NCI-H748 treated with DMSO at 0.1 percent for 48 hours (cell line): ENCODE data around the gene ULBP2.
"Not testable (repeated sequence)": the region's sequence is repeated elsewhere in the genome, so short reads cannot be mapped to it uniquely, and the experiment has no call there.

Experiments used
- DNase-seq: peaks from one replicate; lab custom pipeline; 2025; lab: John Stamatoyannopoulos, UW

Gene ULBP2, protein sequence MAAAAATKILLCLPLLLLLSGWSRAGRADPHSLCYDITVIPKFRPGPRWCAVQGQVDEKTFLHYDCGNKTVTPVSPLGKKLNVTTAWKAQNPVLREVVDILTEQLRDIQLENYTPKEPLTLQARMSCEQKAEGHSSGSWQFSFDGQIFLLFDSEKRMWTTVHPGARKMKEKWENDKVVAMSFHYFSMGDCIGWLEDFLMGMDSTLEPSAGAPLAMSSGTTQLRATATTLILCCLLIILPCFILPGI

DNA sequence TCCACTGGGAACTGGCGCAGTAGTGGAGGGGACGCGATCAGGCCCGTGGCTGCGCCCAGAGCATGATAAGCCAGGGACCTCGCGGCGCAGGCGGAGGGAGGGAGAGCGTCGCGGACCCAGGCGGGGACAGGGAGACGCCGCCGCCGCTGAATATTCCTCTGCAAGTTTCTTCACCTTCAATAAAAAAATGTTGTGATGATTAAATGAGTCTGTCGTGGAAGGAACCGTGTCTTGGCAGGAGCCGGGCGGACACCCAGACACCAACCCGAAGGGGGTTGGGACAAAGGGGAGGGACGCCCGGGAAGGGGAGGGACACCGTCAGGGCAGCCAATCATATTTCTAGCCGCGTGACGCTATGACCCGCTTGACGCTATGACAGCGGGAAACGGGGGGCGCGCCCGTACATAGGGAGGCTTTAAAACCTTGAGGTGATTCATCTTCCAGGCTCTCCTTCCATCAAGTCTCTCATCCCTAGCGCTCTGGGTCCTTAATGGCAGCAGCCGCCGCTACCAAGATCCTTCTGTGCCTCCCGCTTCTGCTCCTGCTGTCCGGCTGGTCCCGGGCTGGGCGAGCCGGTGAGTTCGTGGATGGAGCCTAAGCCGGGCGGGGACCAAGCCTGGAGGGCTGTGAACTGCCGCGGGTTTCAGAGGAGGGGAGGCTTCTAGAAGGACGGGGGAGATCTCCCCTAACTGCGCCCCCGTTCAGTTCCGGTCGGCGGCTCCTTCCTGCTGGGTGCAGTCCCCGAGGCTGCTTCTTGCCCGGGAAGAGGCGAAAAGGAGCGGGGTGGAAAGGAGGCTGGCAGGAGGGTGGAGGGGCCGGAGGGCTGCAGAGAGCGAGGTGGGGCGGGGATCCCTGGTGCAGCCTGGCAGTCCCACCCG, at the start of gene ULBP2:
TSS of gene ULBP2 (plus strand) at position 432 of the 878 bp plus-strand sequence. CDS start at position 491, 59 bp downstream.
- peak; percentile 58 for DNase-seq

DNA sequence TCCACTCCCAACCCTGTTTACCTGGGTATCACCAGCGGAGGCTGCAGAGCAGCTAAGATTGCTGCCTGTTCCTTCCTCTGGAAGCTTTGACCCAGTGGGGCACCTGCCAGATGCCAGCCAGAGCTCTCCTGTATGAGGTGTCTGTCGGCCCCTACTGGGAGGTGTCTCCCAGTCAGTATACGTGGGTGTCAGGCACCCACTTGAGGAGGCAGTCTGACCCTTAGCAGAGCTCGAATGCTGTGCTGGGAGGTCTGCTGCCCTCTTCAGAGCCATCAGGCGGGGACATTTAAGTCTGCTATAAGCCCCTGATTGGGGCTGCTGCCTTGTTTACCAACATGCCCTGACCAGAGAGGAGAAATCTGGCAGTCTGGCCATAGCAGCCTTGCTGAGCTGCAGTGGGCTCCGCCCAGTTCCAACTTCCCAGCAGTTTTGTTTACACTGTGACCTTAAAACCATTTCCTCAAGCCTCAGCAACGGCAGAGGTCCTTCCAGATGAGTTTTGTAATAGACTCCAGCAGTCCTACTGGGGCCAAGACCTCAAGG, 46.7 kb upstream of the ULBP2 start:
- DNase-seq, result no peak

DNA sequence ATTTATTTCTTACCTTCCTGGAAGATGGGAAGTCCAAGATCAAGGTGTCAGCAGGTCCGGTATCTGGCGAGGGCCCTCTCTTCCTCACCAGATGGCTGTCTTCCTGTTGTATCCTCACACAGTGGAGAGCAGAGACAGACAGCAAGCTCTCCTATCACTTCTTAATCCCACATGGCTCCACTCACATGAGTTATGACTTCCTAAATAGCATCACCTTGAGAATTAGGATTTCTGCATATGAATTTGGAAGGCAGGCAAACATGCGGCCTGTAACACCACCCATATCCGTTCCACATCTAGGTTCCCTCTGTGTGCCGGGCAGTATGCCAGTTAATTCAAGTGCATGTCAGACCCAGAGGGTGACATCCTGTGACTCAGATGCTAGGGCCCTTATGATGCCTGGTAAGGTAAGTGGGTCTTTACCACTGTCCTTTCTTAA, 46.0 kb upstream of the ULBP2 start:
- DNase-seq, result no peak

DNA sequence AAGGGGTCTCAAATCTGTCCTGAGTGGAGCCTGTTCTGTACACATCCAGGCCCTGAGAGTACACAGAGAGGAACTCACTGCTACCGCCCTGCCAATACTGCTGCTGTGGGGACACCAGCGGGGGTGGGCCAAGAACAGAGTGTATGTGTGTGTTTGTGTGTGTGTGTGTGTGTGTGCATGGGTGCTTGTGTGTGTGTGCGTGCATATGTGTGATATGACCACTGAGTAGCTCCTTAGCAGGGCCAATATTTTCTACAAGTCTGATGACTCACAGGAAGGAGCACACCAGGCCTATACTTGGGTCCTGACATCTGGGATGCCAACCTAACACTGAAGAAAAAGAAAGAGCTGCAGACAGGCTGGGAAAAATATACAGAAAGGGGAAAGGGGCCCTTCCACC, 45.3 kb upstream of the ULBP2 start:
- no peak for DNase-seq

- DNase-seq, result no peak
These were observed 44.7 kb upstream of the ULBP2 start for GRCh38 chr6:149897015-149897697.

GRCh38 chr6:149897855-149898744, 43.7 kb upstream of the ULBP2 start, which contains the start of gene RAET1E:
TSS of gene RAET1E (minus strand) at chr6:149898113. CDS start at chr6:149890901, 7,212 bp downstream.
- no peak for DNase-seq

DNA sequence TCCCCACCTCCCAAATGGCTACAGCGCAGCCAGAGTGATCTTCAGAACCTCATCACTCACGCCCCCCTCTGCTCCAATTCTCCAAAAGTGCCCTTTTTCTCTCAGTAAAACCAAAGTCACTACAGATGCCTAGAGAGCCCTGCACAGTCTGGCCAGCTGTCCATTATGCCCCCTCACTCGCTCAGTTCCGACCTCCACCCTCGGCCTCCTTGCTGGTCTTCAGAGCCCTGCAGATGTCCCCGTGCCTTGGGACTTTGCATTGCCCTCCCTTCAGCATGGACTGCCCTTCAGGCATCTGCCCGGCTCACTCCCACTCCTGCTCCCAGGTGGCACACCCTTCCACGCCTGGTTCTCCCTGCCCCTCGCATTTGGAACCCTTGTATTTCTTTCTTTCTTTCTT, 42.8 kb upstream of the ULBP2 start:
- DNase-seq, result no peak

GRCh38 chr6:149899486-149899885, 42.3 kb upstream of the ULBP2 start:
- no peak for DNase-seq

DNA sequence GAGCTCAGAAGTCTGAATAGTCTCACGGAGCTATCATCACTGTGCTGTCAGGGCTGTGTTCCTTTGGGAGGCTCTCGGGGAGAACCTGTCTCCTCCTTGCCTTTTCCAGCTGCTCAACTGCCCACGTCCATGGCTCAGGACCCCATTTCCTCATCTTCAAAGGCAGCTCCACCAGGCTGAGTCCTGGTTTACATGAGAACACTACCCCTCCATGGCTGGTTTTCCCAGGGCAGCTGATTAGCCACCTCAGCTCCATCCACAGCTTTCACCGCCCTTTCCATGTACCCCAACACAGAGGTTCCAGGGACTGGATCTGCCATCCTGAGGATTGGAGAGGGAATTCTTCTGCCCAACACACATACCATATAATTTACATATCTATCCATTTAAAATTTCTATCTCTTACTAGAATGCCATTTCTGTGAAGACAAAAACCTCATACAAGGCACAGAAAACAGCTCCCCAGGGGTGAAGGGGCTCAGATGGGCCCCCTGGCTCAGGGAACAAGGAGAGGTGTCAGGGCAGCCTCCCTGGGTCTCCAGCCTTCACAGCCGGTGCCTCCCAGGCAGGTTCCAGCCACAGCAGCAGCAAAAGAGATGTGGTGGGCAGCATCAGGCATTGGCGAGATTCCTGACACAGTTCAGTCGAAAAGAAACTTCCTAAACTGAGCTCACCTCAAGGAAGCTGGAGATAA, 41.7 kb upstream of the ULBP2 start:
- DNase-seq, result no peak

- no peak for DNase-seq
These were observed 41.0 kb upstream of the ULBP2 start for GRCh38 chr6:149900620-149901443.

DNA sequence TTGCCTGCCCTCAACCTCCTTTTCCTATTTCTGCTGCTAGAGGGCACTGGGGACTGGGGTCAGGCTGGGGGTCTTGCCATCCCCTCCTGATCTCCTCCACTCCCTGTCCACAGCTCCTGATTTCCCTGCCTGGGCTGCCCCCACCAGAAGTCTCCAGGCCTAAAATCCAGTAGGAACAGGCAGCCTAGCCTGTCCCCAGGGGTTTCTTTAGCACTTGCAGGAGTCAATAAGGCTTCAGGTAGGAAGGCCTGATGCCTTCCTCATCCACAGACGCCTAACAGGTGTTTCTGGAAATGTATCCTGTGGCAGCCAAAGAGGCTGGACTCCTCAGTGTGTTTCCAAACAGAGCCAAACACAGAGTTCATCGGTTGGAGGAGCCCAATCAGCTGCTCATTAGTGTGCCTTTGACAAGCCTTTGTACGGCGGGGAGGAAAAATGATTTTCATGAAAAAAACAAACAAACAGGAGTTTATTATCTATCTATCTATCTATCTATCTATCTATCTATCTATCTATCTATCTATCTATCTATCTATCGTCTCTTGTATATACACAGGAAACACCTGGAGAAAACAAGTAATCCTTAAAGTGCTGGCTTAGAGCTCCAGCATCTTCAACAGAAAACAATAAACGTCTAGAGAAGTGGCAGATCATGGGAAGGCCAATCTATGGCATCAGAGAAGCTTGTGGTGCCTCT, 40.2 kb upstream of the ULBP2 start:
- no peak for DNase-seq

DNA sequence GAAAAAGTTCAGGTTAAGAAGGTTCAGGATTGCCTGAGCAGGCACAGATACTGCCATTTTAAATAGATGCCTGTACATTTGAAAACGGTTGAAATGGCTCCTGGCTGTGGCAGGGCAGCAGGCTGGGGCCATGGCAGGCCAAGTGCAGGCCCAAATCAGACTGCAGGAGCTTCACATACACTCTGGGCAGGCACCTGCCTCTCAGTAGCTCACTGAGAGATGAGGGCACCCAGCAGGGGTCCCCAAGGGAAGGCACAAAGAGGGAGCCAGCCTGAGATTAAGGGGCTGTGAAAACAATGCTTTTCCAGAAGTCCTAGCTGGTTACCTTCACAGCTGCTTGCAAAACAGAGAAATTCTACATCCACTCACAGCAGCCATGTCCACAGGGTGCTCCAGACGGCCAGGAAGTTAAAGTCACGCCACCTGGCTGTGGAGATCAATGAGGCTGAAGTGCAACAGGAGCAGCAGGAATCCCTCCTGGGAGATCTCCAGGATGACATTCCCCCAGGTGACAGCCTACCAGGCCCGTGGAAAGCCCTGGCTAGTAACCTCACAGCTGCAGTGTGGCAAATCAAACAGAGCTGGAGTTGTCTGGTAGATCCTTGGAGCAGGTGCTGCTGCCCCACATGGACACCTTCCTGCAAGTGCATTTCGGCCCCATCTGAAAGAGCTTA, 37.7 kb upstream of the ULBP2 start:
- DNase-seq, result no peak

DNA sequence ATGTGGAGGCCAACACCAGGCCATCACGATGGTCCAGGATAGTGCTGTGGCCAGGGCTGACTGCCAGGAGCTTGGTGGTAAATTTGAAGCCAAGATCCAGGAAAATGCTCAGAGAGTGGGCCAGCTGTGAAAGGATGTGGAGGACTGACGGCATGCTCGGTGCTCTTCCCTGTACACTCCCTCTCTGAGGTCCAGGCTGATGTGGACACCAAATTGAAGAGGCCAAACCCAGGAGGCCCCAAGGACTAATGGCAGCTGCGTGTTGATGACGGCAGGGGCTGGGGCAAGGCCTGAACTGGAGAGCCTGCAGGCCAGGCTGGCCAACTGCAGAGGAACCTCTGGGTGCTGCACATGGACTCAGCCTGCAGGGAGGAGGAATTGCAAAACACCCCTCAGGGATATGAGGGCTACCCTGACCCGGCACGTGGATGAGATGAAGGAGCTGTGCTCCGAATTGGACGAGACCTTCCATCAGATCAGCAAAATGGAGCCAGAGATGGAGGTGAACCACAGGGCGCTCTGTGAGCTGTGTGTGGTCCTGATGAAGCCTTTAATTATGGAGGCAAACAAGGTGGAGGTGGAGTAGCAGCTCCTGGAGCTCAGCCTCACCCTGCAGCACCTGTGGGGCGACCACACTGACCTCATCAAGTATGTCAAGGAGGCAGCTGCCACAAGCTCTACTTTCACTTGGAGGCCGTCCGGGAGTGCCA, 37.0 kb upstream of the ULBP2 start:
- DNase-seq, result no peak

GRCh38 chr6:149905371-149905910, 36.4 kb upstream of the ULBP2 start:
- DNase-seq, result no peak

DNA sequence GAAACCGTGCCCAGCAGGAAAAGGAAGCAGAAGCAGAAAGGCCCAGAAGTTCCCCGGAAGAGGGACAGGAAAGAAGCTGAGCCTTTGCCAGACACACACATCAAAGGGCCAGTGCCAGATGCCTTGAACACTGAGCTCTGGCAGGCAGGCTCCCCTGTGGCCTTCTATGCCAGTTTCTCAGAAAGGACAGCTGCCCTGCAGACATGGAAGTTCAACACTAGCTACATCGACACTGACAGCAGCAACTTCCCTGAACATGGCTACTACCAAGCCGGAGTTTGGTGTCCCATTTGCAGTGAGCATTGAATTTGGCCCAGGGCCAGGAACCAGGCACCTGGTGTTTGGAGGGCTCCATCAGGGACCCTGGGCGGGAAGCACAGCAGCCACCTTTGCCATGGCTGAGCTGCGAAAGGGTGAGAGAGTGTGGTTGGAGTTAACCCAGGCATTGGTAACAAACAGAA, 35.9 kb upstream of the ULBP2 start:
- no peak for DNase-seq

GRCh38 chr6:149906405-149906804, 35.4 kb upstream of the ULBP2 start:
- no peak for DNase-seq

- DNase-seq, result no peak
These were observed 34.5 kb upstream of the ULBP2 start for GRCh38 chr6:149907317-149907716.

- not testable (repeated sequence) for DNase-seq
These were observed 33.3 kb upstream of the ULBP2 start for GRCh38 chr6:149908480-149908879.
